ENCODE measurements around the gene ADK.

- TF ChIP-seq CTCF (IDR thresholded peaks at IDR 0.05; ENCODE audit: insufficient read depth, low read length) (no peak), POLR2AphosphoS5 (IDR thresholded peaks at IDR 0.05; ENCODE audit: low read depth) (no peak), GABPA (IDR thresholded peaks at IDR 0.05; ENCODE audit: low read depth) (no peak), REST (IDR thresholded peaks at IDR 0.05; ENCODE audit: insufficient replicate concordance, low read depth) (no peak), SPI1 (IDR thresholded peaks at IDR 0.05; ENCODE audit: borderline replicate concordance, low read depth) (no peak)
Observed at GRCh38 chr10:74641659-74642058, 490.6 kb downstream of the ADK start.

Measured in HL-60 (cell line).